Activated CD4-positive, alpha-beta T cell treated with anti-CD3 and anti-CD28 coated beads, Interleukin-2, amount 50 U/mL, for 4 hours (primary cell): ENCODE data around the gene MT1M.
A peak's percentile ranks its signal among the peaks of the same experiment; 100 is the strongest.
"Not testable (repeated sequence)": the region's sequence is repeated elsewhere in the genome, so short reads cannot be mapped to it uniquely, and the experiment has no call there.

Experiments used
- DNase-seq, 2 experiments: peaks; one replicate each; pipeline ENCODE4 v3.0.0-alpha.2; 2020

Gene MT1M

DNA sequence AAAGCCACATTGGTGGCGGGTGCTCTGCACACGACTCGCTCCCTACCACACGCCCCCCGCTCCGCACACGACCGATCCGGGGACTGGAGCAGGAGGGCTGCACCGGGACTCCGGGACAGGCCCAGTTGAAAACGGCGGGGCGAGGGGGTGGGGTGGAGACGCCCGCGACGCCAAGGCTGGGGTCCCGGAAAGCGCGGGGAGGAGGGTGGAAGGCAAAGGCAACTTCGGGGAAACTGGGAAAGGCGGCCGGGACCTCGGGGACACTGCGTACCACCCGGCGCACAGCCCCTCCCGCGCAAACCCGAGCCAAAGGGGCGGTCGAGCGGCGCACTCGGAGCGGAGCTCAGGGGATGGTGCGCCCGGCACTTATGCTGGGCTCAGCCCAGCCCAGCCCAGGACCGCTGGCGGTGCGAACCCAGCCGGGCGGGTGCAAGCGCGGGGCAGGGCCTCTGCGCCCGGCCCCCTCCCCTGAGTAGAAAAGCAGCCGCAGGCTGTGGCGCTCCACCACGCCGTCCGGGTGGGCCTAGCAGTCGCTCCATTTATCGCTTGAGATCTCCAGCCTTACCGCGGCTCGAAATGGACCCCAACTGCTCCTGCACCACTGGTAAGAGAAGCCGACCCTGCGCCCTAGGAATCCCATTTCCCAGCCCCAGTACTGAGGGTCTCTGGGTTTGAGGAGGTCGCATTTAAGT is at the start of gene MT1M:
Gene MT1M (plus strand): TSS at position 504 of the 692 bp plus-strand sequence. CDS start 73 bp downstream, at position 577.
- DNase-seq: no peak

DNA sequence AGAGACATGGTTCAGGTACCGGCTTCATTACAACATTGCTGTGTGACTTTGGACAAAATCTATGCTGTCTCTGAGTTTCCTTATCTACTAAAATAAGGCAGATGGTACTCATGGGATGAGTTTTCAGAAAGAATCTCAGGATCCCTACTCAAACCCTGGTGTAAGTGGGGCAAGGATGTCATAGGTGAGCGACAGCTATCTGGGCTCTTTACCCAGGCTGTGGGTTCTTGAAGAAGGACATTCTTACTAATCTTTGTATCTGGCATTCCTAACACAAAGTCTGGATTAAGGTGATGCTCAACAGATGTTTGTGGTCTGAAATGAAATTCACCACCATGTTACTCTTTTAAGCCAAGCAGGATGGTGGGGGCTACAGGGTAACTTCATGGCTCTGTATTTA is 49.5 kb upstream of the MT1M start:
- not testable (repeated sequence) for DNase-seq

GRCh38 chr16:56583351-56584168 is 48.9 kb upstream of the MT1M start:
- DNase-seq: no peak

- no peak for DNase-seq
Observed at GRCh38 chr16:56584276-56584675, 48.2 kb upstream of the MT1M start.

DNA sequence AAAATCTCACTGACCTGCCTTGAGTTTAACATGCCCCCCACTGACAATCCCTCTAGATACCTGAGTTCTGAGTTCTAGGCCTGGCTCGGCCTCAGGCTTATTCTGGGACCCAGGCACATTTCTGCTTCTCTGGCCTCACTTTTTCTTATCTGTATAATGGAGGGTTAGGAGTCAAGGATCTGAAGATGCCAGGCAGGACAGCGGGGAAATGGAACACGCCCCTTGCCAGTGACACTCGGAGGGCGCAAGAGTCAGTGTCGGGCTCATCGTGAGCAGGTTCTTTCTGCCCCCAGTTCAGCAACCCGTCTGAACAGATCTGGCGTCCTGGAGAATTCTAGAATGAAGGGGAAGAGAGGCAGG is 43.7 kb upstream of the MT1M start:
- no peak for DNase-seq

- no peak for DNase-seq
Observed at GRCh38 chr16:56589141-56590039, 43.1 kb upstream of the MT1M start, which contains the start of gene MT3. TSS of gene MT3 (plus strand) at chr16:56589528. CDS start at chr16:56589591, 63 bp downstream.

DNA sequence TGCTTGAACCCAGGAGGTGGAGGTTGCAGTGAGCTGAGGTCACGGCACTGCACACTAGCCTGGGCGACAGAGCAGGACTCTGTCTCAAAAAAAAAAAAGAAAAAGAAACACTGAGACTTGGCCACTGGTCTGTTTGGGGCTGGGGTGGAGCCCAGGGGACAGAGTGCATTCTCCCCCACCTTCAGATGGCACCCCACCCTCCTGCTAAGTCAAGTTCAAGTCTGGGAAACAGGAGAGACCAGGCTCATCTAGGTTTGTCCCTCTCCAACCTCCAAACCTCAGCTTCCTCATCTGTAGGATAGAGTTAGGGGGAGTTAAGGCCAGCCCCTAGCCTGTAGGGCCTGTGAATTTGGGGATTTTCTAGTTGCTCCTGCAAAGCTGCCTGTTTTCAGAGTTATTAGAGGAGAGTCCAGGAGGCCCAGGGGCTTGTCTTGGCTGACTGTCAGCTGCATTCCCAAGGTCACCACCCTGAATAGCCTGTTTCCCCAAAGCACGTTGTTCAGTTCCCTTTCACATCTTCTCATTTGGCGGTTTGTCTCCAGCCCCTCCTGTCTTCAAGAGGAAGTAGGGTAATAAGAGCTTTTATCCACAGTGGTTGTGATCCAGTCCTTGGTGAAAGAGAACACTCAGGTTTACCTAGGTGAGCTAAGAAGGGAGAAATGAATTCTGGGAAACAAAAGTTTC is 40.9 kb upstream of the MT1M start:
- no peak for DNase-seq

- no peak for DNase-seq
Observed at GRCh38 chr16:56593573-56594291, 38.7 kb upstream of the MT1M start.

- no peak for DNase-seq
Observed at GRCh38 chr16:56594292-56594619, 38.2 kb upstream of the MT1M start.

DNA sequence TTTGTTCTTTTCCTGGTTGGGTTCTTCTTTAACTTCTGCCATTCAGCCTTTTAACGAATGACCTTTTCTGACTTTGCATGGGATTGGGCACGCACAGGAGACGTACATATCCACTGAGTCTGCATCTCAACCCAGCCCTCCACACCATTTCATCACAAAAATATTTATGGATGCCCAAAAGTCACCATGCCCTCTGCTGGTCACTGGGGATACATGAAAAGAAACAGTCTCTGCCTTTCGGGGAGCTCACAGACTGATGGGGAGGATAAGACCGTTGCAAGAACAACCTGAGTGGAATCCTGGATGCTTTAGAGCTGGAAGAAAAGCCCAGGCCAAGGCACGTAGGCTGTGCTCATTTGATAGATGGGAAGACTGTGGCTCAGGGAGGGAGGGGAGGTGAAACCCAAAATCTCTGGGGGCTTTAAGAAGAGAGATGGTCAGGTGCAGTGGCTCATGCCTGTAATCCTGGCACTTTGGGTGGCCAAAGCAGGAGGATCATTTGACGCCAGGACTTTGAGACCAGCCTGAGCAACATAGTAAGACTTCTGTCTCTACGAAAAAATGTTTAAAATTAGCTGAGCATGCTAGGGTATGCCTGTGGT is 32.0 kb upstream of the MT1M start:
- no peak for DNase-seq

- DNase-seq: no peak
Observed at GRCh38 chr16:56601325-56601724, 31.1 kb upstream of the MT1M start.

DNA sequence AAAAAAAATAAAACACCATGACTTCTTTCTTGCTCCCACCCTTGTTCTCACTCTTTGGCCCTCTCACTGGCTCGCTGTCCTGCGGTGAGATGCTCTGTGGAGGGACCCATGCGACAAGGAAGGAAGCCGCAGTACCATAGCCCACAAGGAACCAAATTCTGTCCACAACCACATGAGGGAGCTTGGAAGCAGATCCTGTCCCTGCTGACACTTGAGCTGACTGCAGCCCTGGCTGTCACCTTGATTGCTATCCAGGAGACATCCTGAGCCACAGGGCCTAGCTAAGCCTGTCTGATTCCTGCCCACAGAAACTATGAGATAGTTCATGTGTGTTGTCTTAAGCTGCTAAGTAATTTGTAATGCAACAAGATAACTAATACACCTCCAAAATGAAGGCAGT is 28.9 kb upstream of the MT1M start:
- DNase-seq: no peak

DNA sequence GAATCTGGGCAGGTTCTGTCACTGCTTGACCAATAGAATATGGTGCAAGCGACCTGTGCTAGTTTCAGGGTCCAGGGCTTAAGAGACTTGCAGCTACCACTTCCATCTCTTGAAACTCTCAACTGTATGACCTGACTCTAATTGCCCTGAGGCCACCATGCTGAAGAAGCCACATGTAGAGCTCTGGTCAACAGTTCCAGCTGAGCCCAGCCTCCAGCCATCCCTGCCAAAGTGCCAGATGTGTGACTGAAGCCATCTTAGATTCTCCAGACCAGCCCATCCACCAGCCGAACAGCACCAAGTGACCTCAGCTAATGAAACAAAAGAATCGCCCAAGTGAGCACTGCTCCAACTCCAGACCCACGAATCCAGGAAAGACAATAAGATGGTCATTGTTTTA is 27.5 kb upstream of the MT1M start:
- no peak for DNase-seq

- DNase-seq: no peak
Observed at GRCh38 chr16:56605475-56605874, 27.0 kb upstream of the MT1M start.

GRCh38 chr16:56606071-56606475 is 26.4 kb upstream of the MT1M start:
- DNase-seq: no peak

DNA sequence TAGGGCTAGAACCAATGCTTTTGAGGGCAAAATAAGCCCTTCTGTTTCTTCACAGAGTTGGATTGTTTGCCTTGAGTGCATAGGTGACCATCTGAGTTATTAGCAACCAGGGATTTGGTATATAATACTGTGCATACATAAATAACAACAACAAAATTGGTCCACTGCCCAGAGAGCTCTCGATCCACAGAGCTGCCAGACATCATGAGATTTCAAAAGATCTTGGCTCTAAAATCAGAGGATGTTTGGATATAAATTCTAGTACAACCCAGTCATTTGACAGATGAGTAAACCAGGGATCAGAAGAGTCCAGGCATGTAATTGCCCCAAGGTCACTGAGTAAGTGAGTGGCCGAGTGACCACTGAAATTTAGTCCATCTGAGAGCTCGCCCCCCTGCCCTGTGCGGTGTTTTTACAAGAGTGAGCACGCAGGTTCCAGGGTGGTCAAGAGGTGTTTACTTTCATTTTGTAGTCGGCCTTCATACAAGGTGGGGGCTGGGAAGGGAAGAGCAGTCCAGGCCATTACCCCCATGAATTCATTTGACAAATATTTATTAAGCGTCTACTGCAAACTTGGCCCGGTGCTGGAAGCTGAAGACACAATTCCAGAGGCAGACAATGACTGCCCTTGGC is 25.9 kb upstream of the MT1M start:
- no peak for DNase-seq

DNA sequence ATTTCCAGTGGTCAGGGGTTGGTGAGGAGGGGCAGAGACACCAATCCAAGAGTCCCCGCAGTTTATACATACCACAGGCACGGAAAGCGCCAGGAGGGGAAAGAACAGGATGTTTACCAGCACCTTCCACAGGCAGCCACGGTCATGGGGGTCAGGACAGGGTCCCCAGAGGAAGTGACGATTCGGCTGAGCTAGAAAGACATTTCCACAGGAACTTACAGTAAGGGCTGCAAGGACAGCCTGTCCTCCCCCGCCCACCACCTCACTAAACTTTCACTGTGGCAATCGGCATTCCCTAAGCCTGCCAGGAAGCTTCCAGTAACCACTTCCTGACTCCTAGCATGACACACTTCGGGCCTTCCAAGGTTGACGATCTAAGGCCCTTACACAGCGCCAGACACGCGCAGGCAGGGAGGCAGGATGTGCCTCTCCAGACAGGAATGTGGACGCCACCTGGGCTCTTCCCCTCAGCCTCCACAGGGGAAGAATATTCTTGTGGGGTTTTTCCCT is 25.3 kb upstream of the MT1M start:
- no peak for DNase-seq

DNA sequence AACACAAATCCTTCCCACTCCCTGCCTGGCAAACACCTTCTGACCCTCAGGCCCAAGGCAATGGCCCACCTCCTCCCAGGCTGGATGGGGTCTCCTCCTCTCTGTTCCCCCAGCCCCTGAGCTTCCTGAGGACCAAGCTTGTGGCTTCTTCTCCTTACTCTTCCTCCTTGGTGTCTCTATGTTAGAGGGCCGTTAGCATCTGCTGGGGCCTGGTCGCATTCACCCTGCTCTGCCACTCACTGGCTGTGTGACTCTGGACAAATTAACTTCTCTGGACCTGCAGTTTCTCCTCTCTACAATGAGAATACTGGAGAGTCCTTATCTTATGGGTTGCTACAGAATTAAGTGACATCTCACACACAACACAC is 24.8 kb upstream of the MT1M start:
- DNase-seq: no peak

- DNase-seq: peak; percentile 80 to 81
Observed at GRCh38 chr16:56608043-56608875, 24.2 kb upstream of the MT1M start, which contains the start of gene MT2A. TSS of gene MT2A (plus strand) at chr16:56608584. CDS start at chr16:56608656, 72 bp downstream.

GRCh38 chr16:56608876-56609462 is 23.5 kb upstream of the MT1M start:
- no peak for DNase-seq
